Uterus (tissue), 2 donors: ENCODE data around the gene VWA1.

Source experiments
- POLR2A ChIP-seq, 2 donors: fragments of 450-650 bp; IDR thresholded peaks; one replicate each; pipeline ENCODE4 v1.6.1; 2016; ENCODE audit warnings: antibody characterized with exemption in 2 of 2, mild to moderate bottlenecking in 1 of 2, moderate library complexity in 1 of 2
- TF ChIP-seq, protein P1 (sequence below), 4 experiments: fragments of 200-600 bp in 2 of 4; fragments of 450-650 bp in 2 of 4; sonication (generic) in 2 of 4; IDR thresholded peaks; one replicate each; pipeline ENCODE4 v1.5.1; 2016 to 2019; ENCODE audit warnings: antibody characterized with exemption in 4 of 4, mild to moderate bottlenecking in 2 of 4, moderate library complexity in 1 of 4

- TF ChIP-seq, protein P1, sequence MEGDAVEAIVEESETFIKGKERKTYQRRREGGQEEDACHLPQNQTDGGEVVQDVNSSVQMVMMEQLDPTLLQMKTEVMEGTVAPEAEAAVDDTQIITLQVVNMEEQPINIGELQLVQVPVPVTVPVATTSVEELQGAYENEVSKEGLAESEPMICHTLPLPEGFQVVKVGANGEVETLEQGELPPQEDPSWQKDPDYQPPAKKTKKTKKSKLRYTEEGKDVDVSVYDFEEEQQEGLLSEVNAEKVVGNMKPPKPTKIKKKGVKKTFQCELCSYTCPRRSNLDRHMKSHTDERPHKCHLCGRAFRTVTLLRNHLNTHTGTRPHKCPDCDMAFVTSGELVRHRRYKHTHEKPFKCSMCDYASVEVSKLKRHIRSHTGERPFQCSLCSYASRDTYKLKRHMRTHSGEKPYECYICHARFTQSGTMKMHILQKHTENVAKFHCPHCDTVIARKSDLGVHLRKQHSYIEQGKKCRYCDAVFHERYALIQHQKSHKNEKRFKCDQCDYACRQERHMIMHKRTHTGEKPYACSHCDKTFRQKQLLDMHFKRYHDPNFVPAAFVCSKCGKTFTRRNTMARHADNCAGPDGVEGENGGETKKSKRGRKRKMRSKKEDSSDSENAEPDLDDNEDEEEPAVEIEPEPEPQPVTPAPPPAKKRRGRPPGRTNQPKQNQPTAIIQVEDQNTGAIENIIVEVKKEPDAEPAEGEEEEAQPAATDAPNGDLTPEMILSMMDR (IDR thresholded peaks at IDR 0.05) = no peak
- TF ChIP-seq POLR2A (IDR thresholded peaks at IDR 0.05) = no peak
These were observed 40.3 kb upstream of the VWA1 start for GRCh38 chr1:1395166-1395565.
